ENCODE data around the gene SCRN3.

DNA sequence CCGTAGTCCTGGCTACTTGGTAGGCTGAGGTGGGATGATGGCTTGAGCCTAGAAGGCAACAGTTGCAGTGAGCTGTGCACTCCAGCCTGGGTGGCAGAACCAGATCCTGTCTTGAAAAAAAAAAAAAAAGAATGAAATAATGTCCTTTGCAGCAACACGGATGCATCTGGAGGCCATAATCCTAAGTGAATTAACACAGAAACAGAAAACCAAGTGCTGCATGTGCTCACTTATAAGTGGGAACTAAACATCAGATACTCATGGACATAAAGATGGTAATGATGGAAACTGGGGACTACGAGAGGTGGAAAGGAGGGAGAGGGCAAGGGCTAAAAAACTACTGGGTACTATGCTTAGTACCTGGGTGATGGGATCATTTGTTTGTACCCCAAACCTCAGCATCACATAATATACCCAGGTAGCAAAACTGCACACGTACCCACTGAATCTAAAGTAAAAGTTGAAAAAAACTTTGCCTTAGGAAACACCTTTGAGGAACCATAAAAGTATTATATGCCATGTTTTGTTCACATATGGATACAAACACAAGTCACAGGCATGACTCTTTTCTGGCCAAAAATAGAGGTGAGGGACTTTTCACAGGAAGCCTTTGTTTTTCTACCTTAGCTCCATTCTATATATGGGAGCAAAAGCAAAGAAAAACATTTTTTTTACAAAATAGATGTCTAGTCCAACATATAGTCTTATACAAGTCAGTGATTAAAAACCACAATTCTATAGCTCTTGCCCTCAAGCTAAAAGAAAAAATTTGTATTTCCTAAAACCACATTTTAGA is 54.7 kb downstream of the SCRN3 start:
- TF ChIP-seq POLR2A (IDR thresholded peaks at IDR 0.05; ENCODE audit: low read length) (no peak), GATA1 (IDR thresholded peaks at IDR 0.05; ENCODE audit: low read depth, low read length) (no peak)

All from erythroblast (primary cell).